B cell (primary cell): Measurements from ENCODE around the gene TLE3.

Source experiments
- EZH2 ChIP-seq: IDR thresholded peaks from 2 replicates; pipeline ENCODE4 v1.6.1; 2012; ENCODE audit warnings: borderline replicate concordance, low read depth, mild to moderate bottlenecking, moderate library complexity, low read length; ENCODE audit not compliant: insufficient read depth, poor library complexity, severe bottlenecking
- TF ChIP-seq, protein P1 (sequence below): fragments of 200-600 bp; IDR thresholded peaks from one replicate; pipeline ENCODE4 v1.8.0; 2022; ENCODE audit warnings: antibody characterized with exemption, mild to moderate bottlenecking

GRCh38 chr15:70026991-70027390, 70.7 kb downstream of the TLE3 start:
- TF ChIP-seq, protein P1, sequence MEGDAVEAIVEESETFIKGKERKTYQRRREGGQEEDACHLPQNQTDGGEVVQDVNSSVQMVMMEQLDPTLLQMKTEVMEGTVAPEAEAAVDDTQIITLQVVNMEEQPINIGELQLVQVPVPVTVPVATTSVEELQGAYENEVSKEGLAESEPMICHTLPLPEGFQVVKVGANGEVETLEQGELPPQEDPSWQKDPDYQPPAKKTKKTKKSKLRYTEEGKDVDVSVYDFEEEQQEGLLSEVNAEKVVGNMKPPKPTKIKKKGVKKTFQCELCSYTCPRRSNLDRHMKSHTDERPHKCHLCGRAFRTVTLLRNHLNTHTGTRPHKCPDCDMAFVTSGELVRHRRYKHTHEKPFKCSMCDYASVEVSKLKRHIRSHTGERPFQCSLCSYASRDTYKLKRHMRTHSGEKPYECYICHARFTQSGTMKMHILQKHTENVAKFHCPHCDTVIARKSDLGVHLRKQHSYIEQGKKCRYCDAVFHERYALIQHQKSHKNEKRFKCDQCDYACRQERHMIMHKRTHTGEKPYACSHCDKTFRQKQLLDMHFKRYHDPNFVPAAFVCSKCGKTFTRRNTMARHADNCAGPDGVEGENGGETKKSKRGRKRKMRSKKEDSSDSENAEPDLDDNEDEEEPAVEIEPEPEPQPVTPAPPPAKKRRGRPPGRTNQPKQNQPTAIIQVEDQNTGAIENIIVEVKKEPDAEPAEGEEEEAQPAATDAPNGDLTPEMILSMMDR, result no peak
- no peak for TF ChIP-seq EZH2
